Hepatocyte (in vitro differentiated cells): ENCODE results near the gene MBNL1. TPM values are rescaled to one million over a fixed set of nuclear protein-coding genes. Genes with fewer than 3 reads are reported as not detected.

Source experiments
- DNase-seq: peaks from one replicate; pipeline ENCODE4 v3.0.0-alpha.2; 2016; ENCODE audit warnings: low spot score
- H2AFZ ChIP-seq: fragments of 200-600 bp; sonication (generic); 2 replicates; pipeline ENCODE4 v1.6.0; 2016; ENCODE audit warnings: antibody characterized with exemption, mild to moderate bottlenecking
- H3K27ac ChIP-seq: fragments of 200-600 bp; sonication (generic); 2 replicates; pipeline ENCODE4 v1.5.1; 2016; ENCODE audit warnings: mild to moderate bottlenecking
- H3K27me3 ChIP-seq: fragments of 200-600 bp; sonication (generic); 2 replicates; pipeline ENCODE4 v1.6.1; 2016
- H3K36me3 ChIP-seq: fragments of 200-600 bp; sonication (generic); replicated peaks from 2 replicates; pipeline ENCODE4 v1.5.1; 2016; ENCODE audit warnings: low read depth; ENCODE audit not compliant: insufficient read depth
- H3K4me1 ChIP-seq: fragments of 200-600 bp; sonication (generic); 2 replicates; pipeline ENCODE4 v1.5.1; 2016; ENCODE audit warnings: mild to moderate bottlenecking, moderate library complexity; ENCODE audit not compliant: insufficient read depth
- H3K4me2 ChIP-seq: fragments of 200-600 bp; sonication (generic); 2 replicates; pipeline ENCODE4 v1.6.0; 2016
- H3K4me3 ChIP-seq: fragments of 200-600 bp; sonication (generic); 2 replicates; pipeline ENCODE4 v1.5.1; 2016; ENCODE audit warnings: mild to moderate bottlenecking
- H3K79me2 ChIP-seq: fragments of 200-600 bp; sonication (generic); 2 replicates; pipeline ENCODE4 v1.6.0; 2017; ENCODE audit warnings: mild to moderate bottlenecking
- H3K9me2 ChIP-seq: fragments of 200-600 bp; sonication (generic); replicated peaks from 2 replicates; pipeline ENCODE4 v1.6.0; 2017; ENCODE audit warnings: mild to moderate bottlenecking; ENCODE audit not compliant: insufficient read depth
- H3K9me3 ChIP-seq: fragments of 200-600 bp; sonication (generic); 2 replicates; pipeline ENCODE4 v1.5.1; 2016; ENCODE audit warnings: low read depth, mild to moderate bottlenecking
- H4K20me1 ChIP-seq: fragments of 200-600 bp; sonication (generic); 2 replicates; pipeline ENCODE4 v1.6.0; 2016; ENCODE audit warnings: mild to moderate bottlenecking; ENCODE audit not compliant: insufficient read depth, poor library complexity, severe bottlenecking
- EZH2 ChIP-seq: fragments of 200-600 bp; sonication (generic); IDR thresholded peaks from 2 replicates; pipeline ENCODE4 v1.6.1; 2016; ENCODE audit warnings: antibody characterized with exemption, mild to moderate bottlenecking, borderline replicate concordance
- EZH2phosphoT487 ChIP-seq: fragments of 200-600 bp; sonication (generic); IDR thresholded peaks from one replicate; pipeline ENCODE4 v1.6.1; 2018; ENCODE audit warnings: antibody characterized with exemption, mild to moderate bottlenecking, low read depth, moderate library complexity; ENCODE audit not compliant: unreplicated experiment, severe bottlenecking
- WGBS: methylation state at CpG from one replicate; pipeline ENCODE4 v1.1.6; 2016; ENCODE audit warnings: low lambda C conversion rate; ENCODE audit errors: missing lambda C conversion rate; 5-methylcytosine and 5-hydroxymethylcytosine counted together
- polyA plus RNA-seq: library from polyadenylated mRNA; unstranded; fragments of >200 nt; fragmentation: Nextera tagmentation; extraction: Ambion mirVana; gene quantifications from 2 replicates; pipeline ENCODE4 v1.2.1, GENCODE V29; 2016
- total RNA-seq: library from RNA; depleted of rRNA; stranded (reverse); fragments of >200 nt; gene quantifications from 2 replicates; pipeline ENCODE4 v1.2.3, GENCODE V29; 2014
- TF ChIP-seq, protein P1 (sequence below): fragments of 200-600 bp; sonication (generic); IDR thresholded peaks from 2 replicates; pipeline ENCODE4 v1.5.1; 2016; ENCODE audit warnings: antibody characterized with exemption, mild to moderate bottlenecking; ENCODE audit not compliant: poor library complexity

MBNL1 gene
- total and polyA plus RNA-seq, 2 experiments from 2014 or later = 20.5 to 104 TPM

DNA sequence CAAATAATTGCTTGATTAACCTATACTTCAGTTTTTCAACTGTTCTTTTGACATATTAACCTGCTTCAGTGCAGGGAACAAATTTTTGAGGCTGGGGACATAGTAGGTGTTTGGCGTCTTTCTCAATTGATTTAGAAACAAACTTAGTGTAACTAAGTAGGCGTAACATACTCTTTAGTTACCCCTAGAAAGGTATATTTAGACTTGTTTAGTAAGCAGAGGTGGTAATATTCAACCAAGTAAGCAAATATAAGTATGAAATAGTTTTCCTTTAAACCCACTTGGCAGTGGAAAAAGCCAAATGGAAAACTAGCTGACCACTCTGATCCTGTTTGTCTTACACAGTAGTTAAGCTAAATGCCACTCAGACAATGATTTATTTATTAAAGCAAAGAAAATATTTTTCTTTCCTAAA is 113.2 kb downstream of the MBNL1 start:
- Histone ChIP-seq H3K4me2 (peak overlapping the region; percentile 47), H3K4me3 (no peak overlapping the region), H3K9me2 (no peaks in the 10 kb centered on the region), H2AFZ (no peak overlapping the region), H3K4me1 (peaks cover 21% of the 10 kb centered on the region), H4K20me1 (peaks cover 6% of the 10 kb centered on the region), H3K9me3 (no peaks in the 10 kb centered on the region), H3K27me3 (no peaks in the 10 kb centered on the region), H3K36me3 (no peaks in the 10 kb centered on the region), H3K27ac (peak overlapping the region; percentile 31), H3K79me2 (peaks cover 99% of the 10 kb centered on the region)
- 83% methylated on average over 2 of the region's 2 CpGs for WGBS
- TF ChIP-seq EZH2 = no peak
- TF ChIP-seq, protein P1, sequence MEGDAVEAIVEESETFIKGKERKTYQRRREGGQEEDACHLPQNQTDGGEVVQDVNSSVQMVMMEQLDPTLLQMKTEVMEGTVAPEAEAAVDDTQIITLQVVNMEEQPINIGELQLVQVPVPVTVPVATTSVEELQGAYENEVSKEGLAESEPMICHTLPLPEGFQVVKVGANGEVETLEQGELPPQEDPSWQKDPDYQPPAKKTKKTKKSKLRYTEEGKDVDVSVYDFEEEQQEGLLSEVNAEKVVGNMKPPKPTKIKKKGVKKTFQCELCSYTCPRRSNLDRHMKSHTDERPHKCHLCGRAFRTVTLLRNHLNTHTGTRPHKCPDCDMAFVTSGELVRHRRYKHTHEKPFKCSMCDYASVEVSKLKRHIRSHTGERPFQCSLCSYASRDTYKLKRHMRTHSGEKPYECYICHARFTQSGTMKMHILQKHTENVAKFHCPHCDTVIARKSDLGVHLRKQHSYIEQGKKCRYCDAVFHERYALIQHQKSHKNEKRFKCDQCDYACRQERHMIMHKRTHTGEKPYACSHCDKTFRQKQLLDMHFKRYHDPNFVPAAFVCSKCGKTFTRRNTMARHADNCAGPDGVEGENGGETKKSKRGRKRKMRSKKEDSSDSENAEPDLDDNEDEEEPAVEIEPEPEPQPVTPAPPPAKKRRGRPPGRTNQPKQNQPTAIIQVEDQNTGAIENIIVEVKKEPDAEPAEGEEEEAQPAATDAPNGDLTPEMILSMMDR = no peak
- no peak for TF ChIP-seq EZH2phosphoT487
- DNase-seq = no peak

DNA sequence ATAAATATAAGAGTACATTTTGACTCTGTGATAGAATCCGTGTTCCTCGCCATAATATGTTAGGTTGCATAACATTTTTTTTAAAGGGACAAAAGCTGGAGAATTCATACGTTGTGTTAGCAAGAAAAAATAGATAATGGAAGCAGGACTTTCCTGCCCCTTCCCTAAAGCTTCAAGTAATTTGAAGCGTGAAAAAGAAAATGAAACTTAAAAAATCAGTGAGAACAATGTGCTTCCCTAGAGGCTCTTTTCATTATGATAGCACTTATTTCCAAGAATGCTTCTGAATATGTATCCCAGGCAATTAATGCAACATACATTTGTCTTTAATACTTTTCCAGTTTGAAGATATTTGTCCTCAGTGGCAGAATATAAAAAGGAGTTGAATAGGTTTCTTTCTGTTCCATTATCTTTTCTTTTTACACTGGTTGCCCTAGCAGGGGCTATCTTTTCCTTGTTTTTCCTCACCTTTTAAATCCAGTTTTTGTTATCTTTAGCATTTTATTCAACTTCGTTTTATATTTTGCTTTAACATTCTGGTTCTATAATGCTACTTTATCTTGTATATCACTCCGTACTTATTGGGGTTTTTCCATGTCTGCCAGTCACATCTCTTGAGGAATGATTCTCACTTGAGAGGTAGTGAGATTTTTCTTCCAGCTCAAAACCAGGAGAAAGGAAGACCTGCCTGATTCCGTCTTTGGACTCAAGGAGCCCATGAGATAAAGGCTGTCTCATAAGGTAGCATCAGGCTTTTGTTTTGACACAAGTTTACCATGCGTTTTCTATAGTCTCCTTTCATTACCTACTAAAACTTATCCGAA is 113.8 kb downstream of the MBNL1 start:
- H3K79me2 ChIP-seq = peaks cover 99% of the 10 kb centered on the region
- 83% methylated on average over 9 of the region's 9 CpGs for WGBS
- peak overlapping the region; percentile 31 for H3K27ac ChIP-seq
- H3K36me3 ChIP-seq = no peaks in the 10 kb centered on the region
- H3K4me1 ChIP-seq = peaks cover 21% of the 10 kb centered on the region
- no peak overlapping the region for H2AFZ ChIP-seq
- peak overlapping the region; percentile 47 for H3K4me2 ChIP-seq
- no peaks in the 10 kb centered on the region for H3K9me2 ChIP-seq
- TF ChIP-seq EZH2phosphoT487 (no peak), EZH2 (no peak)
- TF ChIP-seq, protein P1 = no peak
- no peak for DNase-seq
- H4K20me1 ChIP-seq = peaks cover 9% of the 10 kb centered on the region
- H3K9me3 ChIP-seq = no peaks in the 10 kb centered on the region
- no peaks in the 10 kb centered on the region for H3K27me3 ChIP-seq
- no peak overlapping the region for H3K4me3 ChIP-seq

DNA sequence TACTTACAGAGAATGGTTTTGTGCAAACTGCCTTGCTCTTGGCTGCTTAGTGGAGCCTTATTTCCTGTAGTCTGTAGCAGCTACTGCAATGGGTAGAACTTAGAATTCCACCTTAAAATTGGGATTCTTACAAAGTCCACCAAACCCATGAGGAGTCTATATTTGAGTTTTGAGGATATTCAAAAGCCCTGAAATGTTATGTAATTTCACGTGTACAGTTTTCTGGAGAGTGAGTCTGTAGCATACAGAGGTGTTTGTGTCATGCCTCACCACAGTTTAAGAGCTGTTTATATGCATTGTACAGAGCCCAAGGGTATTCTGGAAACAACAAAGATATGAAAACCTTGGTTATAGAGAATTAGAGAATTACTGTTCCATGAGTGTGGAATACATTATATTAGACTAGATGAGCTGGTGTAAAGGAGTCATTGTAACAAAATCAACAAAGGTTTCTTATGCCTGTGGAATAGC is 114.4 kb downstream of the MBNL1 start:
- no peaks in the 10 kb centered on the region for H3K9me3 ChIP-seq
- H3K4me2 ChIP-seq = peak overlapping the region; percentile 47
- H3K4me3 ChIP-seq = no peak overlapping the region
- peaks cover 12% of the 10 kb centered on the region for H4K20me1 ChIP-seq
- no peak for DNase-seq
- no peaks in the 10 kb centered on the region for H3K36me3 ChIP-seq
- H3K9me2 ChIP-seq = no peaks in the 10 kb centered on the region
- 74% methylated on average over 1 of the region's 1 CpG for WGBS
- H3K27me3 ChIP-seq = no peaks in the 10 kb centered on the region
- no peak for TF ChIP-seq EZH2phosphoT487
- TF ChIP-seq, protein P1 = no peak
- TF ChIP-seq EZH2 = no peak
- peak overlapping the region; percentile 31 for H3K27ac ChIP-seq
- no peak overlapping the region for H2AFZ ChIP-seq
- peaks cover 21% of the 10 kb centered on the region for H3K4me1 ChIP-seq
- H3K79me2 ChIP-seq = peaks cover 99% of the 10 kb centered on the region
